MV-4-11 (cell line): ENCODE data around the gene LEMD3.
A peak's percentile ranks its signal among the peaks of the same experiment; 100 is the strongest.
"Not testable (repeated sequence)": the region's sequence is repeated elsewhere in the genome, so short reads cannot be mapped to it uniquely, and the experiment has no call there.

ENCODE experiments used
- DNase-seq: peaks from one replicate; lab custom pipeline; 2025; lab: John Stamatoyannopoulos, UW

Gene LEMD3

GRCh38 chr12:65279369-65280112 lies 110.2 kb downstream of the LEMD3 start:
- no peak for DNase-seq

GRCh38 chr12:65280306-65280705 lies 110.9 kb downstream of the LEMD3 start:
- no peak for DNase-seq

DNA sequence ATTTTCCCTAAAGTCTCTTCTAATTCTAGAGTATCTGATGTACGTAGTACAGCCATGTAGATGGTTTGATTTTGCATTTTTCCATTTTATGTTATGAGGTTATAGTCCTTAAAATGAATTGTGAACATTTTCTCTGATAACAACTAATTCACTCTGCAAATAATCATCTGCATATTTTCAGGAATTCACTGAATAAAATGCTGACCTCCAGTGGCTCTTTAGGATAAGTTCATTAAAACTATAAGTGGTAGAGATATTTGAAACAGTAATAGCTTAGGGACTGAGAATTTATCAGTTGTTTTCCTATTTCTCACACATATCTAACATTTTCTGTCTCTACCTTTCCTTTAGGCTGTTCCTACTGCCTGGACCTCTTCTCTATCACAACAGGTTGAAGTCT lies 113.5 kb downstream of the LEMD3 start:
- no peak for DNase-seq

- not testable (repeated sequence) for DNase-seq
These were observed 116.1 kb downstream of the LEMD3 start for GRCh38 chr12:65285532-65285931.

DNA sequence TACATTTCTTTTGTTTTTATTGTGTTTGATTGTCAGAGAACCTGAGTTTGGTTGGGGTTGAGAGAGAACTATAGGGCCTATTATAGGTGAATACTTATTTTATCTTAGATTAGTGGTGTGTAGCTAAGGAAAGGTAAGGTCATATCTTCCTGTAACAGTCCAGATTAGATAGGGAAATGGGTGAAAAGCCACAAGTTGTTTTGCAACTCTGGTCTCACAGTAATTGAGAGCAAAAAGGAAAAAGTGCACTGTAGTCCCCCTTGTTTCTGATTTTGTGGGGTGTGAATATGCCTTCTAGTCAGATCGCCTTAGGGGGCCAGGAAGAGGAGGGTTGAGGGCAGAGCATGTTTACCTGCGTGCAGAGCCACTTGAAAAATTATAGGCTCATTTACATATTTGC lies 118.0 kb downstream of the LEMD3 start:
- DNase-seq: no peak

DNA sequence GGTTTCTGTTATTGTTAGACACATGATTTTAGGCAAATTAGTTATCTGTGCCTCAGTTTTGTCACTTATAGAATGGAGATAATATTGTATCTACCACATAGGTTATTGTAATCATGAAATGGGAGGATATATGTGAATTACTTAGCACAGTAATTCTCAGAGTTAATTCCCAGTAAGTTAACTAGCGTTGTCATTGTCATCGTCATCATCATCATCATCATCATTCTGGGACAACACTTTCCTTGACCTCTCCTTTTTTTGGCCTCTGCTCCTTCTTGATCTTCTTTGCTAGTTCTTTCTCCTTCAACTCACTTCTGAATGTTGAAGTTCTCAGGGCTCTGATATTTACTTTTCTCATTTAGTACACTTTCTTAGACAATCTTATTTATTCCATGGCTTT lies 122.9 kb downstream of the LEMD3 start:
- DNase-seq: no peak

- no peak for DNase-seq
These were observed 124.4 kb downstream of the LEMD3 start for GRCh38 chr12:65293735-65294134.

- no peak for DNase-seq
These were observed 125.4 kb downstream of the LEMD3 start for GRCh38 chr12:65294641-65295262.

GRCh38 chr12:65296508-65297265 lies 127.3 kb downstream of the LEMD3 start:
- DNase-seq: peak; percentile 65
